Stimulated activated CD4-positive, alpha-beta T cell treated with anti-CD3 and anti-CD28 coated beads, Interleukin-12 subunit alpha, Interleukin-12 subunit beta, amount 100 ng/mL, for 24 hours (primary cell): ENCODE measurements around the gene C16orf87.
"Not testable (repeated sequence)": the region's sequence is repeated elsewhere in the genome, so short reads cannot be mapped to it uniquely, and the experiment has no call there.

Experiments
- DNase-seq, 2 experiments: peaks; one replicate each; pipeline ENCODE4 v3.0.0-alpha.2; 2020; ENCODE audit warnings: low read depth in 2 of 2

The C16orf87 gene

DNA sequence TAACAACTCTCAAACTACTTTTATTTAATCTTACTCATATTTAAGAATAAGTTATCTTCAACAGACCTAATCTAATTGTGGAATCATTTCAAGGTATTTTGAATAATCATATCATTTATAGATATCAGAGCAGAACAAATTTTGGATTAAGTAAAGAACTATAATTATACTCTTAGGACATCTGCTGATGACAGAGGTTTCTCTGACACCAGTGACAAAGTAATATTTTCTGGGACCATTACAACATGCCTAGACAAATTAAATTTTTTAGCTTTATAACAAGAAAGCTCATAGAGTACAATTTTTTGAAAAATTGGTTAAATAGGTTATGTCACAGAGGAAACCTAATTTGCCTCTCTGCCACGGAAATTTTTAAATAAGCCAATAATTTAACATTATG, 30.5 kb downstream of the C16orf87 start:
- DNase-seq: no peak

DNA sequence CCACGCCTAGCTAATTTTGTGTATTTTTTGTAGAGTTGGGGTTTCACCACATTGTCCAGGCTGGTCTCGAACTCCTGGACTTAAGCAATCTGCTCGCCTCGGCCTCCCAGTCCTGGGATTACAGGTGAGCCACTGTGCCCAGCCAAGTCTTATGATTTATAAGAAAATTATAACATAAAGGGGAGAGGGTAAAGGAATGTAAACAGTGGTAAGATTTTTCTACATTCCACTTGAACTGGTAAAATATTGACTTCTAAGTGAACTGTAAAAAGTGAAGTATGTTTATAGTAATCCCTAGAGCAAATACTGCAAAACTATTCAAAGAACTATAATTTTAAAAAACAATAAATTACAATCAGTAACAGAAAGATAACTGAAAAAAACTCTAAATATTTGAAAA, 33.5 kb downstream of the C16orf87 start:
- no peak for DNase-seq

DNA sequence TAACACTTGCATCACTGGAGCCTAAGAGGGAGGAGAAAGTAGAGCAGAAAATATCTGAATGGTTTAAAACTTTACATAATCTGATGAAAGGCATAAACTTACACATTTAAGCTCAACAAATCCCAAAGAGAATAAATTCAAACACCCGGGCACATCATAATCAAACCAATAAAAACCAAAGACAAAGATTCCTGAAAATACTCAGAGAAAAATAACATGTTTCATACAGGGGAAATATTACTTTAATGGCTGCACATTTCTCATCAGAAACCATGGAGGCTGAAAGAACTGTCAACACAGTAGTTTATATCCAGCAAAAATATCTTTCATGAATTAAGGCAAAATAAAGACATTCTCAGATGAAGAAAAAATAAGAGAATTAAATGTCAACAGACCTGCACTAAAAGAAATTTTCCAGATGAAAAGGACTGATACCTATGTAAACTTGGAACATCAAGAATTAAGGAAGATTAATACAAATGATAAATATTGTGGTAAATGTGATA, 34.2 kb downstream of the C16orf87 start:
- DNase-seq: no peak

DNA sequence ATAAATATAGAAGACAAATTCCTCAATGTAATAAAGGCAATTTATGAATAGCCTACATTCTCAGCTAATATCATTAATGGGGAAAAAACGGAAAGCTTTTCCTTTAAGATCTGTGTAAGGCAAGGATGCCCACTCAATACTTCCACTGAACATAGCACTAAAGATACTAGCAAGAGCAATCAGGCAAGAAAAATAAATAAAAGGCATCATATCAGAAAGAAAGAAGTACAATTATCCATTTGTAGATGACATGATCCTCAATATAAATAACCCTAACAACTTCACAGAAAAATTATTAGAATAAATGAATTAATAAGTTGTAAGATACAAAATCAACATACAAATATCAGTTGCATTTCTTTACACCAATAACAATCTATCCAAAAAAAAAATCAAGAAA, 37.1 kb downstream of the C16orf87 start:
- no peak for DNase-seq

DNA sequence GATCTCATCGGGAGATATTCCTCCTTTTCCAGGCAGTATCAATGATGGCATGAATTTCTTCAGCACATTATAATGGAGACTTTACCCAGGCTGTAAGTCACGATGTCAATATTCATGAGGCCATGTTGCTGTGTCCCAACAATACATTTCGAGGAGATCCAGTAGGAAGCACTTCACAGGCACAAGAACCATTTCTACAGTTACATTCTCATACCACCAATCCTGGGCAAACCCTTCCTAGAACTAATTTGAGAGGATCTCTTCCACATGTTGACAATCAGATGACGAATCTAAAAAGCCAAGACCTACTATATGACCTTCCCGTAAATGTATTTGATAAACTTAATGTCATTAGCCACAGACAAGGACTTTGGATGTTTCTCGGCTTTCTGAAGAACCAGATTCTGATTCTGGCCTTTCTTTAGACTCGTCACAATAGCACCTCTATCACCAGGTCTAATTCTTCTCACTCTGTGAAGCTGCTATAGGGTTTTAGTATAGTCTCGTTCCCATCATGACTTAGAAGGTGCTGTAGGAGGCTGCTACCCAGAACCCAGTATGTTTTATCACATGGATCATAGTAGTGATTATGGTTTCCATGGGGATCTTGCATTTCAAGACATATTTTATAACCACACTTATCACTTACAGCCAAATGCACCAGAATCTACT, 40.2 kb downstream of the C16orf87 start:
- DNase-seq: no peak

DNA sequence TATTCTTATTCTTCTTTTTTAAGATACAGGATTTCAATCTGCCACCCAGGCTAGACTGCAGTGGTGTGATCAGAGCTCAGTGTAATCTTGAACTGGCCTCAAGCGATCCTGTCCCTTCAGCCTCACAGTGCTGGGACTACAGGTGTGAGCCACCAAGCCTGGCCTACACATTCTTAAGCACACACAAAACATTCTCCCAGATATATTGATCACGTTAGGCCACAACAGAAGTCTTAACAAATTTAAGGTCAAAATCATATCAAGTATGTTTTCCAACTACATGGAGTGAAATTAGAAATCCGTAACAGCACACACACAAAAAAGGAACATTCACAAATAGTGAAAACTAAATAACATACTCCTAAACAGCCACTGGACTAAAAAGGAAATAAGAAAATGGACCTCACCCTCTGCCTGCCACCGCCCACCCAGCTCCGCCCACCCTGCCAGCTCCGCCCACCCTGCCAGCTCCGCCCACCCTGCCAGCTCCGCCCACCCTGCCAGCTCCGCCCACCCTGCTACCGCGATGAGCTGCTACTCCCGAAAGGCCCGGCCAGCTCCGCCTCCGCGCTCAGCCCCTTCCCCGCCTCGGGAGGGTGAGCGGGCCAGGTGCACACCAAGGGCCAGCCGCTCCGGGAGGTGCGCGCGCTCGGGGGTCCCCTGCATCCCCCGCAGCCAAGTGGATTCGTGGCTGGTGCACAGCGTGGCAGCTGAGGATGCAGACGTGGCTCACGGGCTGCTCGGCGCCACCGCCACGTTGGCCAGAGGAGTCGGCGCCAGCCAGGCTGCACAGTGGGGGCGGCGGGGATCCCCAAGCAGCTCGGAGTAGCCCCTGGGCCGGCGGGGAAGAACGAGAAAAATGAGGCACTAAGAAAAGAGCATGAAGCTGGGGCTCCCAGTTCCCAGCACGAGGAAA, 41.2 kb downstream of the C16orf87 start:
- peak; percentile 64 to 69 for DNase-seq

DNA sequence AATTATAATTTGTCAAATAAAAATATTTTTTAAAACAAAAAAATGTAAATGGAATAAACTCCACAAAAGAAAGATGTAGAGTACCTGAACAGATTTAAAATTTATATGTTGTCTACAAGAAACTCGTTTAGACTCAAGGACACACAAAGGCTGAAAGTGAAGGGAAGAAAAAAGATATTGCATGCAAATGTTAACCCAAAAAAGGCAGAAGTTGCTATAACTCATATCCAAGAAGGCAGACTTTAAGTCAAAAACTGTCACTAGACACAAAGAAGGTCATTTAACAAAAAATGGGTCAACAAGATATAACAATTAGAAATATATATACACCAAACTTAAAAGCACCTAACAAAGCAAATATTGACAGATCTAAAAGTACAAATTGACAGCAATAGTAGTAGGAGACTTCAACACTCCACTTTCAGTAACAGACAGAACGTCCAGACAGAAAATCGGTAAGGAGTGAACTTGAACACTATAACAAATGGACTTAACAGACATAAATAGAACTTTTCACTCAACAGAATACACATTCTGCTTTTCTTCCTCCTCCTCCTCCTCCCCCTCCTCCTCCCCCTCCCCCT, 42.0 kb downstream of the C16orf87 start:
- DNase-seq: no peak

DNA sequence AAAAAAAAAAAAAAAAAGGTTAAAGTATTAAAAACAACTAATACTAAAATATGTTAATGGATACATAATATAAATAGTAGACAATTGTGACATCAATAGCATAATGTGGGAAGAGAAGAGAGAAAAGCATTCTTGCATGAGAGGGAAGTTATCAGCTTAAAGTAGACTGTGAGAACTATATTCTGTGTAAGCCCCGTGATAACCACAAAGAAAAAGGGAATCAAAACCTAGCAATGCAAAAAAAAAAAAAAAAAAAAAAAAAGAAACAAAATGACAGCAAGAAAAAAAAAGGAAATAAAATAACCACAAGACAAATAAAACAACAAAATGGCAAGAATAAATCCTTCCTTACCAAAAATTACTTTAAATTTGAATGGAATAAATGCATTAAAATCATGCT, 43.1 kb downstream of the C16orf87 start:
- no peak for DNase-seq

DNA sequence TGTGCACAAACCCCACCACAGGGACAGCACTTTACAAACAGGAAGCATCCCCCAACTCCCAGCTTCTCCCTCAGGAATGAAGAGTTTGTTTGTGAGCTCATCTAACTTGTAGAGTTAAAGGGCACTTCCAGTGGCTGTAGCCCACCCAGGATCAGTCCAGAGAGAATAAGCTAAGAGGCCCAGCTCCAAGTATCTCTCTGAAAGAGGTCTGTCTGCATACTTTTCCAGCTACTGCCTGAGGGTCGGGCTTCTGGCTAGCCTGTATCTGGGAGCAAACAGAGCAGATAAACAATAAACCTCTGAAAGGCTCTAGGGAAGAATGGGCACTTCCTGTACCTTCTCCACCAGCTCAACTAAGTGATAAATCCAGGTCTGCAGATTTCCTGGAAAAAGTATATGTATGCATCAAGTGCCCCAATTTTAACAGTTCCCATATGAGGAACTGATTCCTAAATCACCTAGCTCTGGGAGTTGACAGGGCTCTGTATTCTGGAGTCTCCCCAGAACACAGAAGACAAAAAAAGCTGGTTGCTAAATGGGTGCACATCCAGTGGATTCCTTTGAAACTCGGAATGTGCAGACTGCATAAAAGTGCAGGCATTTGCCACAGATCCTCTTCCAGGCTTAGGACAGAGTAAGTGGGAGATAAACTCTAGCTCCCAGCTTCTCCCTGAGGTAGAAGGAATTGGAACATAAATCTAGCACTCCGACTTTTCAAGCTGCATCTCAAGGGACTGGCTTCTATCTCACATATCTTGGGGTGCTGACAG, 45.7 kb downstream of the C16orf87 start:
- DNase-seq: no peak

DNA sequence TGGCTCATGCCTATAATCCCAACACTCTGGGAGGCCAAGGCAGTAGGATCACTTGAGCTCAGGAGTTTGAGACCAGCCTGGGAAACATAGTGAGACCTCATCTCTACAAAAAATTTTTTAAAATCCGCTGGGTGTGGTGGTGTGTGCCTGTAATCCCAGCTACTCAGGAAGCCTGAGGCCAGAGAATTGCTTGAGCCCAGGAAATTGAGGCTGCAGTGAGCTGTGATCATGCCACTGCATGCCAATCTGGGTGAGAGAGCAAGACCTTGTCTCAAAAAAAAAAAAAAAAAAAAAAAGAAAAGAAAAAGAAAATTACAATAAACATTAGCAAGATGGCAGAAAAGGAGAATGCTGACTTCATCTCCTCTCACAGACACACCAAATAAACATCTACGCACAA, 46.4 kb downstream of the C16orf87 start:
- DNase-seq: not testable (repeated sequence)

DNA sequence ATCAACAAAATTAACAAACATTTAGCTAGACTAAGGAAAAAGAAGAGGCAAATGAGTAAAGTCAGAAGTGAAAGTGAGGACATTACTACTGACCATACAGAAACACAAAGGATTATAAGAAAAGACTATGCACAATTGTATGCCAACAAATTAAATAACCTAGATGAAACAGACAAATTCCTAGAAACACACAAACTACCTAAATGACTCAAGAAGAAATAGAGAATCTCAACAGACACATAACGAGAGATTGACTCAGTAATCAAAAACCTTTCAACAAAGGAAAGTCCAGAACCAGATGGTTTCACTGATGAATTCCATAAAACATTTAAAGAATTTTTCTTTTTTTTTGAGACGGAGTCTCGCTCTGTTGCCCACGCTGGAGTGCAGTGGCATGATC, 47.2 kb downstream of the C16orf87 start:
- no peak for DNase-seq

DNA sequence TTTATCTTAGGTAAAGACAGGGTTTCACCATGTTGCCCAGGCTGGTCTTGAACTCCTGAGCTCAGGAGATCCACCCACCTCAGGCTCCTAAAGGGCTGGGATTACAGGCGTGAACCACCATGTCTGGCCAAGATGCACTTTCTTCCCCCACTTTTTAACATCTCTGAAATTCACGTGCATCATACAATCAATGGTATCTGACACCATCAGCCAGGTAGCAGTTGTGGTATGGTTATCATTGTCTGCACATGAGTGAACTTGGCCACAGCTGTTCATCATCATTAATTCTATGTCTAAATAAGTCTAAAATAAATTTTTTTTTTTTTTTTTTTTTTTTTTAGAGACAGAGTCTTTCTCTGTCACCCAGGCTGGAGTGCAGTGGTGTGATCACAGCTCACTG, 48.7 kb downstream of the C16orf87 start:
- no peak for DNase-seq

DNA sequence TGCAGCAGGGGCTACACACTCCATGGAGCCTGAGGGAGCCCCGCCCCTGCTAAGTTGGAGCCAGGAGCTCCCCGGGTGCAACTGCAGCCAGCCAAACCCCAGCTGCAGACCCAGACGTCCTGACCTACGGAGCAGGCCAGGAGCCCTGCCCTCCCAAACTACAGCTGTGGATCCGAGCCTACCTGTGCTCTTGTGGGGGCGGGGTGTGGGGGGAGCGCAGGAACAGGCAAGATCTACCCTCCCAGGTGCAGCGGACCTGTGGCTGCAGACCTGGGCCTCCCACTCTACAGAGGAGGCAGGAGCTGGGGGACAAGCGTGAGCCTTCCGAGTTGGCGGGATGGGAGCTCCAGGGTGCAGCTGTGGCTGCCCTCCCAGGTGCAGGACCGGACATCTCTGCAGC, 53.2 kb downstream of the C16orf87 start:
- DNase-seq: no peak

DNA sequence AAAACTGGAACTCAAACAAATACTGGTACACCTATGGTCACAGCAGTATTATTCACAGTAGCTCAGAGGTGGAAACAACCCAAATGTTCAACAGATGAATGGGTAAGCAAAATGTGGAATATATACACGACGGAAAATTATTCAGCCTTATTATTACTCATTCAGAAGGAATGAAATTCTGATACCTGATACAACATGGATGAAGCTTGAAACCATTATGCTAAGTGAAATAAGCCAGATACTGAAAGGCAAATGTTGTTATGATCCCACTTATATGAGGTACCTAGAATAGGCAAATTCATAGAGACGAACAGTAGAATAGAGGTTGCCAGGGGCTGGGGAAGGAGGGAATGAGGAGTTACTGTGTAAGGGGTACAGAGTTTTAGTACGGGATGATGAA, 55.8 kb downstream of the C16orf87 start:
- no peak for DNase-seq

DNA sequence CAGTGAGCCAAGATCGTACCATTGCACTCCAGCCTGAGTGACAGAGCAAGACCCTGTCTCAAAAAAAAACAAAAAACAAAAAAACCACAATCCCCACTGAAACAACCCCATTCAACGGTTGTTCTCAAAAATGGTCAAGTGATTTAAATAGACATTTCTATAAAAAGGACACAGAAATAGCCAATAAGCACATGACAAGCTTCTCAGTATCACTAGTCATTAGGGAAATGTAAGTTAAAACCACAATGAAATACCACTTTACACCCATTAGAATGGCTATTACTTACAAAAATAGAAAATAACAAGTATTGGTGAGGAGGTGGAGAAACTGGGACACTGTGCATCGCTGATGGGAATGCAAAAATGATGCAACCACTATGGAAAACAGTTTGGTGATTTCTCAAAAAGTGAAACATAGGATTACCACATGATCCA, 56.2 kb downstream of the C16orf87 start:
- no peak for DNase-seq

DNA sequence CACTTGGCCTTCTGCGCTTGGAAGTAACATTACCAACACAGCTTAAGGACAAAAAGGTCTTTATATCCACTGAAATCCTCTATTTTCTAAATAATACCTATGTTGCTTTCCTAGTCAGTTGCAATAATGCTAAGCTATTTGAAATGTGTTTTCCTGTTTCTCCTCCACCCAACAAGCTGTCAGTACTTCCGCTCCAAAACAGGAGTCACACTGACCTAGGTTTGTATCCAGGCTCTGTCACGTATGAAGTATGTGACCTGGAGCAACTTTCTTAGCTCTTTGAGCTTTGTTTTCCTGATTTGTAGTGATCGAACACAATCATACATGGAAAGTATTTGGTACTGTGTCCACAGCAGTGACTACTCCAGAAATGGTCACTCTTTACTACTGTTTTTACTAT, 58.5 kb downstream of the C16orf87 start:
- no peak for DNase-seq

DNA sequence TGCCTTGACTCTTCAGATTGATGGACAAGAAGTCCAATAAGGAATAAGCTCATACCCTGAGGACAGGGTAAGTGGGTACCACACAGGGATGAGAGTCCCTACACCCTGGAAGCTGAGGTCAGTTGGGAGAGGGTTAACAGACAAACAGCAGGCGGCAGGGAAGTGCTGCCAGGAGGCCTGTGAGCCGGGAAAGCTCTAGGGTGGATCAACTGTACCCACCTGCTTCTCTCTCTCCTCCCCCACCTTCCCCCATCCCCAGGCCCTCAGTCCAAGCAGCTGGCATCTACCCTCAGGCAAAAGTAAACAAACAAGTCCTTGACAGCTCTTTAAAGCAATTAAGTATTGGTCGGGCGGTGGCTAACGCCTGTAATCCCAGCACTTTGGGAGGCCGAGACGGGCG, 62.2 kb downstream of the C16orf87 start:
- no peak for DNase-seq

DNA sequence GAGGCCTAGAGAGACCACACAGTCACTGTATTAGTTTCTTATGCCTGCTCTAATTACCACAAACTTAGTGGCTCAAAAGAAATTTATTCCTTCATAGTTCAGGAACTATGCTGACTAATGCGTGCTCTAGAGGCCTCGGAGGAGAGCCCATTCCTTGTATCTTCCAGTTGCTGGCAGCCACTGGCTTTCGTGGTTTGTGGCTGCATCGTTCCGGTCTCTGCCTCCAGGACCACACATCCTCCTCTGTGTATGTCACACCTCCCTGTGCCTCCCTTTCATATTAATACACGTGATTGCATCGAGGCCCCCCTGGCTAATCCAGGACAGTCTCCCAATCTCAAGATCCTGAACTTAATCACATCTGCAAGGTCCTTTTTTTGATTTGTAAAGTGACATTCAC, 65.9 kb downstream of the C16orf87 start:
- DNase-seq: no peak

DNA sequence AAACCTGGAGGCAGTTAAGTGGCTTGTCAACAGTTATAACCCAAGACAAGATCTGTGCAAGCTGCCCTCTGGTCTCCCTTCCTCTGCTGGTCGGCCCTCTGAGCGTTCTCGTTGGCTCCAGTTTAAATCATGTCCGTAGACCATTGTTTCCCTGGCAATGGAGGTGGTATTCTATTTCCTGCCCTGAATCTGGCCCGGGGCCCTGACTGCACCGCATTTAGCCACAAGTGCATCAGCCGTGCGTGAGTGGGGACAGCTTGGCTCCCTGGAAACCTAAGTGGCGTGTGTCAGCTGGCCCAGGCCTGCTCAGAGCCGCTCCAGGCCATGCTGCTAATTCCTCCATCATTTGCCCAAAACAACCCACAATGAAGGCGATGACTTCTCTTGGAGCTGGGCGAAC, 67.8 kb downstream of the C16orf87 start:
- DNase-seq: no peak

DNA sequence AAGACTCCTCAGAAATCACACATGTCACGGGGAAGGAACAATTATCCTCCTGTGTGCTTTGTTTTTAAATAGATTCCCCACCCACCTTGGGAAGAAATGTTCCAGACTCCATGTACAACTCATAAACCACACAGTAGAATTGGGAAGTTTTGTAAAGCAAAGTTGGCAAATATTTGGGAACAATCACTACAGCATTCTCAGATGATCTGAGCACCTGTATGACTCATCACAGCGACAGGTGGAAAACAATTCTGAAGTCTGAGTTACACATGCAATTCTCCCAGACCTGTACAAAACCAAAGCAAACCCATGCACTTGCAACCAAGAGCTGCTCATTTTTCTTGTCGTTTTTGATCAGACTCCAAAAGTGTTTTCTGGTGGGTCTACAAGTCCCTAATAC, 68.4 kb downstream of the C16orf87 start:
- no peak for DNase-seq

DNA sequence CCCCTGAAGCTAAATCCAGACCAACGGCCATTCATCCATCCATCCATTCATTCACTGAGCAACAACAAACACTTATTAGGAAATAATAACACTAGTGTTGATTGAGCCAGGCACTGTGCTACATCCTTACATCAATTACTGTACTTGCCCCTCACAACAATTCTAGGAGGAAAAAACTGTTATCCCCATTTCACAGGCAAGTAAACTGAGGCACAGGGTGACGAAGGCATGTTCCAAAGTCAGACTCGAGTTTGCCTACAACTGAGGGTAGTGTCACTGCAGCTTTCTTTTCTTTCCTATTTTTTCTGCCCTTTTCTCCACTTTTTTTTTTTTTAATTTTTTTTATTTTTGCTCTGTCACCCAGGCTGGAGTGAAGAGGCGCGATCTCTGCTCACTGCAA, 71.7 kb downstream of the C16orf87 start:
- no peak for DNase-seq
